Medulla oblongata (tissue), 1 donor: ENCODE data around the gene ELSPBP1.
"Not testable (repeated sequence)": the region's sequence is repeated elsewhere in the genome, so short reads cannot be mapped to it uniquely, and the experiment has no call there.

ENCODE experiments used
- DNase-seq: peaks from one replicate; pipeline ENCODE4 v3.0.0-alpha.2; 2015; ENCODE audit errors: extremely low spot score

ELSPBP1 gene

DNA sequence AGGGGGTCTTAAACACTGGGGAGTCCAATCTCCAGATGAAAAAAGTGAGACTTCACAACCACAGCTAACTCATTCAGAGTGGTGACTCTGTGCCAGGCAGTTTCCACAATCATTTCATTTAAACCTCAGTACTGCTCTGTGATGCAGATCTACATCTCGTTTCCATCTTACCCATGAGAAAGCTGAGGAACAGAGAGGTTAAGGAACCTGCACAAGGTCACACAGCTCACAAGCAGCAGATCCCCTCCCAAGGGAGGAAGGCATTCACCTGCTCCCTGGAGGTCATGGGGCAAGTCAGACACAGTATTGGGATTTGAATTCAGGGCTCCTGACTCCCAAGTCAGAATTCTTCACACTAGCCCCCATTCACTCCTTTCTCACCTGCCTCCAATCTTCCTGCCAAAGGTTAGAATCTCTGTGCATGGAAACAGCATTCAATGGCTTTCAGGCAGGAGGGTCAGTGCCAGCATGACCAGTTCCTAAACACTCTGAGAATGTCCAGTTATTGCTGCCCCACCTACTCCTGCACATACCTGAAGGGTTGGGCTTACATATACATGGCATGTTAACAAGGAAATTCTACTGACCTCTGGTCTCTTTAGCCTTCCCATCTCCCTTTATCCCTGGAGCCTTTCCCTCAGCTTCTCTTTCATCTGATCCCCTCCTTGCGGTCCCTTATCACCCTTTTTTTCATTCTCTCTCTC, 47.6 kb downstream of the ELSPBP1 start:
- no peak for DNase-seq

DNA sequence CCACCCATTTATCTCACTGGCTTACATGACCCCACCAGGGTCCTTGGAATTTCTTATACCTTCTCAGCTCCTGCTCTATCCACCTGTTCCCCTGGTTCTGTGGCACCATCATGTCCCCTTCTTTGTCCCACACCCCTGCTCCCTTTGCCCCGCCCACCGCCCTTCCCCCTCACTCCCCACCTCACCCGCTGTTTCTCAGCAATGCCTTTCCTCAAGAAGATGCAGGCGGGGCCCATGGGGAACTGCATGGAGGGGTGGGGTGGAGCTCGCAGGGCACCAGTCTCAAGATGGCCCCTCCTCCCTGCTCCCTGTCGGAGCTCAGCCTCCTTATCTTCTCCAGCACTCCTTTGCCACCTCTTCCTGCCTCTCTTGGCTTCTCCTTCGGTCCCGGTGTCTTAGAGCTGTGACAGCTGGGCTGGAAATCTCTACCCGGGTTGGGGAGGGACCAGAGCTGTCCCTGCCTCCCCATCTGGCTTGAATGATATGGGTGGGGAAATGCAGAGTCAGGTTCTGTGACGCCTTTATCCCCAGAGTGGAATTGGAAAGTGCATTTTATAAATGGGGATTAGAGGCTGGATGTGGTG, 49.3 kb downstream of the ELSPBP1 start, which contains the start of gene CABP5:
Gene CABP5 (minus strand): TSS at position 405 of the 584 bp plus-strand sequence. CDS start 157 bp downstream, at position 248.
- no peak for DNase-seq

DNA sequence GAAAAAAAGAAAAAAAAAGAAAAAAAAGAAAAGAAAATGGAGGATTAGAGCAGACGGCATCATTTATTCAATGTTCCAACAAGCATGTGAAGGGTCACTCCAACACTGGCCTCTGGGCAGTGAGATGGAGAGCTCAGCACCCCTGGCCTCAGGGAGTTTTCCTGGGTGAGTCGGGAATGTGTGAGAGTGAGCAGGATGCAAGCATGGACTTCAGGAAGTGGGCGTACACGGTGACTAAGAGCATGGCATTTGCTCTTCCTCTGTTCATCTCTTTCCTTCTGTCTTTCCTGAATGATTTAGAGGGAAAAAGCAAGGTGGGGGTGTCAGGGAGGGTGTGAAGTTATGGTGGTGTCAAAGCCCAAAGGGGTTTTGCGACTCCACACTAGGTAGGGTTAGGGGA, 50.1 kb downstream of the ELSPBP1 start:
- DNase-seq: no peak

DNA sequence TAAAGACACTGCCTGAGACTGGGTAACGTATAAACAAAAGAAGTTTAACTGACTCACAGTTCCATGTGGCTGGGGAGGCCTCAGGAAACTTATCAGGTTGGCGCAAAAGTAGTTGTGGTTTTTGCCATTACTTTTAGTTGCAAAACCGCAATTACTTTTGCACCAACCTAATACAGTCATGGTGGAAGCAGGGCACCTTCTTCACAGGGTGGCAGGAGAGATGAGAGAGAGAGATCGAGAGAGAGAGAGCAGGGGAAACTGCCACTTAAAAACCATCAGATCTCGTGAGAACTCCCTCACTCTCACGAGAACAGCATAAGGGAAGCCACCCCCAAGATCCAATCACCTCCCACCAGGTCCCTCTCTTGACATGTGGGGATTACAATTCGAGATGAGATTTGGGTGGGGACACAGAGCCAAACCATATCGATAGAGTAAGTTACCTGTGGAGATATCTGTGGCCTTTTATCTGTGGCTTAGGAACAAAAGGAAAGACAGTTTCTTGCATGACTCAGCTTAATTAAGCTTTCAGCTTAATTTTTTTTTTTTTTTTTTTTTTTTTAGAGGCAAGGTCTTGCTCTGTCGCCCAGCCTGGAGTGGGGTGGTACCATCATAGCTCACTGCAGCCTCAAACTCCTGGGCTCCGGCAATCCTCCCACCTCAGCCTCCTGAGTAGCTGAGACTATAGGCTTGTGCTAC, 57.1 kb downstream of the ELSPBP1 start:
- no peak for DNase-seq

DNA sequence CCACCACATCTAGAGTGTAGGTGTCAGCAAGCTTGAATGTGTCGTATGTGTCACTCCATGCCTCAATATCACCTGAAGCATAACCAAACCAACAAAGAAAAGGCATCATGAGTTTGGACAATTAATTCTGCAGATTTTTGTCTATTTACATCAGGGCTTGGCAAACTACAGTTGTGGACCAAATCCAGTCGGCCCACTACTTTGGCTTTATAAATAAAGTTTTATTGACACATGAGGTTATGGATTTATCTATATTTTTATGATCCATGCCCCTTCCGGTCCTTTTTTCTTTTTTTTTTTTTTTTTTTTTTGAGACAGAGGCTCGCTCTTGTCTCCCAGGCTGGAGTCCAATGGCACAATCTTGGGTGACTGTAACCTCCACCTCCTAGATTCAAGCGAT, 58.6 kb downstream of the ELSPBP1 start:
- DNase-seq: no peak

DNA sequence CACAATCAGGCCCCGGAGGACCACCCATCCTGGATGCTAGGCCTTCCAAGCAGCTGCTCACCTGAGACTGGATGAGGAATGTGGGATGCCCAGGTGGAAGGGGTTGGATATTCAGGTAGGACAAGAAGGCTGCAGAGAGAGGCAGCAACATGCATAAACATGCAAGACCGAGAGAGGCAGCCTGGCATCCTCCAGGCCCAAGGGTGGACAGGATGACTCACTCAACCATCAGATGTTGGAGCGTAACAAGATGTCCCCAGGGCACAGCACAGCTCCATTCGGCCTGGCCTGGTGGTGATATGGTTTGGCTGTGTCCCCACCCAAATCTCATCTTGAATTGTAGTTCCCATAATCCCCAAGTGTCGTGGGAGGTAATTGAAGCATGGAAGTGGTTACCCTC, 59.4 kb downstream of the ELSPBP1 start:
- DNase-seq: no peak

DNA sequence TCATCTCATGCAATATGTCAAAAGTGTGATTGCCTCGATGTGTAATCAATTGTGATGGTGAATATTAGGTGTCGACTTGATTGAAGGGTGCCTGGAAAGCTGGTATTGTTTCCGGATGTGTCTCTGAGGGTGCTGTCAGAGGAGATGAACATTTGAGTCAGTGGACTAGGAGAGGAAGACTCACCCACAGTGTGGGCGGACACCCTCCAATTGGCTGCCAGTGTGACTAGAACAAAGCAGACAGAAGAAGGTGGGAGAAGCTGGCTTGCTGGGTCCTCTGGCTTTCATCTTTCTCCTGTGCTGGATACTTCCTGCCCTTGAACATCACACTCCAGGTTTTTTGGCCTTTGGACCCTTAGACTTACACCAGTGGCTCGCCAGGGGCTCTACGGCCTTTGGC, 64.9 kb downstream of the ELSPBP1 start:
- DNase-seq: no peak

DNA sequence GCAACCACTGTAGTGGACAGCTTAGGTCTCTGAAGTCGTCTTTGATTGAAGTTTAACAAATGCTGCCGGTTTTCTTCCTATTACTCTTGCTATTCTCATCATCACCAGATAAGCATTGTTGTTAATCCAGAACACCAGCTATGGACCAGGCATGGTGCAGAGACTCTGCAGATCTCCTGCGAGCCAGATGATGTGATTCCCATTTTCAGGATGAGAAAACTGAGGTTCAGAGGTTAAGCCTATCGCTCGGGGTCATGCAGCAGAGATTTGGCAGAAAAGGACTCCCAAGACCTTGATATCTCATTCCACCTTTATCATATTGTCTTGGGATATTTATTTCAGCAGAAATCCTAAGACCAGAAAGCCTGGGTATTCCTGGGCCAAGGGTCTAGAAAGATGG, 65.9 kb downstream of the ELSPBP1 start:
- DNase-seq: no peak

DNA sequence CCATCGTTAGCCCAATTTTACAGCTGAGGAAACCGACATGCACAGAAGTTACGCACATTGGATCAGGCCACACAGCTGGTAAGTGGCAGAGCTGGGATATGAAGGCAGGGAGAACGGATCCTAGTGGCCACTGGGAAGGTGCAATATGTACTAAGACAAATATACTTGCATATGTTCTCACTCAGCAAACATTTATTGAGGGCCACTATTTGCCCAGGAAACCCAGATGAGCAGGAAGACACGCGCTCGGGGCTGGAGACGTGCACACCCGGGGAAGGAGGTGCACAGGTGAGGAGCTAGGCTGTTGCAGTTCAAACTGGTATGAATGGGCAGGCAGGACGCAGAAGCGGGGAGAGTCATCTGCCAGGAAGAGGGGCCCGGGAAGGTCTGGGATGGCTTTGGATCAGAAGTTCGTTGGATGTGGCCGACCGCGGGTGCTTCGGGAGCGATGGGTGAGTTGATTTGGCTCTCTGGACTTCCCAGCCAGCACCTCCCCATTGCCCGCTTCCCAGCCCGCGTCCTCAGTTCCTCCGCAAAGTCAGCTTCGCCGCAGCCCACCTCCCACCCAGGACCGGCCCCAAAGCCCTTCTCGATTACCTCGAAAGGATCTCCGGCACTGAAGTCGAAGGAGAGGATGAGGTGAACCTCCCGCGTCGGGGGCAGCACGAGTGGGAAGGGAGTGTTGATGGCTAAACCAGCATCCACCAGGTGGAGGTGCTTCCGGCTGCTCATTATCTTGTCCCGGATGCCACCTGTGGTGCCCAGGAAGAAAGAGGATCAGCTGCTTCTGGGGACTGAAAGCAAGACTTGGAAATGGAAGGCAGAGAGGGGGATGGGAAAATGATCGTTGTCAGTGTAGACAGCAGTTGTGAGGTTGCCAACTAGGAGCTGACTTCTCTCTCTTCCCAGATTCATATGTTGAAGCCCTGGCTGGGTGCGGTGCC, 67.2 kb downstream of the ELSPBP1 start:
- DNase-seq: no peak

DNA sequence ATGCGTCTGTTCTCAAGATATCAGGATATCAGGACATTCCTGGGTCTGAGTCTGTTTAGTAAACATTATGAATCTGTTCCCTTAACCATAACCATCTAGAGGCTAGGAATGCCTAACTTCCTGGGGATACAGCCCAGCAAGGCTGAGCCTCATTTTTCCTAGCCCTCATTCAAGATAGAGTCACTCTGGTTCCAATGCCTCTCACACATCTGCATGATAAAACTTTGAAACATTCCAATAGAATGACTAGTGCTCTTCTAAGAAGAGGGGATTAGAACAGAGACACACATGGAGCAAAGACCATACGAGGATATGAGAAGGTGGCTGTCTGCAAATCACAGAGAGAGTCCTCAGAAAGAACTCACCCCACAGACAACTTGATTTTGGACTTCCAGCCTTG, 70.1 kb downstream of the ELSPBP1 start:
- no peak for DNase-seq

DNA sequence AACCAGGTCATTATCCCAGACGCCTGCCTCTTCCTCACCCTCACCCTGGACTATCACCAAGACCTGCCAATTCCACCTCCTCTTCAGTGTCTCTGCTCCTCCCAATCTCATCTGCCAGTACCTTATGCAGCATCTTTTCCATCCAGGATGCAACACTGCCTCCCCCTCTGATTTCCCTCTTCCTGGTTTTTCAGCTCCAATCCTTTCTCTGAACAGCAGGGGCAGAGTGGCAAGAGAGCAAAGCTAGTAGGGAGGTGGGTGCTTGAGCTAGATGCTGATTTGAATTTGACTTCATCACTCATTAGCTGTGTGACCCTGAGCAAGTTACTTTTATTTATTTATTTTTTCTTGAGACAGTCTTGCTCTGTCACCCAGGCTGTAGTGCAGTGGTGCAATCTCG, 75.0 kb downstream of the ELSPBP1 start:
- DNase-seq: no peak

DNA sequence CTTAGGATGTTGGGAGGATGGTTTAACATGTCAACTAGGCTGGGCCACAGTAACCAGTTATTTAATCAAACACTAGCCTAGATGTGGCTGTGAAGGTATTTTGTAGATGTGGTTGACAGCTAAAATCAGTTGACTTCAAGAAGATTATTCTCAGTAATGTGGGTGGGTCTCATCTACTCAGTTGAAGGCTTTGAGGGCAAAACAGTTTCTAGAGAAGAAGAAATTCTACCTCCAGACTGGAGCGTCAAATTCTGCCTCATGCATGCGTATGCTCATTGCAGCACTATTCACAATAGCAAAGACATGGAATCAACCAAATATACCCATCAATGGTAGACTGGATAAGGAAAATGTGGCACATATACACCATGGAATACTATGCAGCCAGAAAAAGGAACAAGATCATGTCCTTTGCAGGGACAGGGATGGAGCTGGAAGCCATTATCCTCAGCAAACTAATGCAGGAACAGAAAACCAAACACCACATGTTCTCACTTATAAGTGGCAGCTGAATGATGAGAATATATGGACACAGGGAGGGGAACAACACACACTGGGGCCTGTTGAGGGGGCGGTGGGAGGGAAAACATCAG, 75.8 kb downstream of the ELSPBP1 start:
- DNase-seq: not testable (repeated sequence)
